DOHH2 (cell line): ENCODE measurements around the gene FGFR3.

Experiments
- H3F3A ChIP-seq: fragments of 200-600 bp; sonication (generic), shearing (Covaris generic); 2 replicates; pipeline ENCODE4 v1.6.0; 2016; ENCODE audit warnings: antibody characterized with exemption, mild to moderate bottlenecking; ENCODE audit not compliant: control insufficient read depth, insufficient read depth
- H3K27ac ChIP-seq: fragments of 200-600 bp; sonication (generic); 2 replicates; pipeline ENCODE4 v1.5.1; 2014; ENCODE audit warnings: low read depth, mild to moderate bottlenecking, low read length, moderate library complexity
- H3K27me3 ChIP-seq: fragments of 200-600 bp; sonication (generic); 2 replicates; pipeline ENCODE4 v1.6.1; 2014; ENCODE audit warnings: mild to moderate bottlenecking, low read length, mixed read lengths; ENCODE audit not compliant: control insufficient read depth
- H3K36me3 ChIP-seq: fragments of 200-600 bp; sonication (generic); 2 replicates; pipeline ENCODE4 v1.6.1; 2014; ENCODE audit warnings: mild to moderate bottlenecking, low read length, moderate library complexity, mixed read lengths; ENCODE audit not compliant: control insufficient read depth
- H3K4me1 ChIP-seq: fragments of 200-600 bp; sonication (generic); 2 replicates; pipeline ENCODE4 v1.6.1; 2014; ENCODE audit warnings: mild to moderate bottlenecking, low read length, mixed read lengths; ENCODE audit not compliant: control insufficient read depth
- H3K4me2 ChIP-seq: fragments of 200-600 bp; sonication (generic); 2 replicates; pipeline ENCODE4 v1.6.0; 2014; ENCODE audit warnings: mild to moderate bottlenecking, low read length, moderate library complexity
- H3K4me3 ChIP-seq: fragments of 200-600 bp; sonication (generic); 2 replicates; pipeline ENCODE4 v1.5.1; 2014; ENCODE audit warnings: mild to moderate bottlenecking, low read length, mixed read lengths
- H3K79me2 ChIP-seq: fragments of 200-600 bp; sonication (generic); 2 replicates; pipeline ENCODE4 v1.6.1; 2014; ENCODE audit warnings: mild to moderate bottlenecking, low read length, mixed read lengths; ENCODE audit not compliant: control insufficient read depth
- H3K9me2 ChIP-seq: fragments of 200-600 bp; sonication (generic); replicated peaks from 2 replicates; pipeline ENCODE4 v1.6.1; 2014; ENCODE audit warnings: mild to moderate bottlenecking, low read length, mixed read lengths; ENCODE audit not compliant: control insufficient read depth
- H3K9me3 ChIP-seq: fragments of 200-600 bp; sonication (generic); 2 replicates; pipeline ENCODE4 v1.6.1; 2014; ENCODE audit warnings: antibody characterized with exemption, low read length, mixed read lengths; ENCODE audit not compliant: control insufficient read depth, insufficient read depth
- H4K20me1 ChIP-seq: fragments of 200-600 bp; sonication (generic); 2 replicates; pipeline ENCODE4 v1.6.0; 2014; ENCODE audit warnings: low read depth, mild to moderate bottlenecking, antibody characterized with exemption, low read length, moderate library complexity; ENCODE audit not compliant: control insufficient read depth, insufficient read depth
- CTCF ChIP-seq: fragments of 200-600 bp; sonication (generic); IDR thresholded peaks from one replicate; pipeline ENCODE4 v1.5.1; 2014; ENCODE audit warnings: antibody characterized with exemption, mild to moderate bottlenecking, low read depth, low read length; ENCODE audit not compliant: poor library complexity, severe bottlenecking
- EZH2phosphoT487 ChIP-seq: fragments of 200-600 bp; sonication (generic); IDR thresholded peaks from 2 replicates; pipeline ENCODE4 v1.6.1; 2017; ENCODE audit warnings: borderline replicate concordance, mild to moderate bottlenecking, antibody characterized with exemption, low read length, moderate library complexity, mixed read lengths

Gene FGFR3

GRCh38 chr4:1855333-1856070, 62.4 kb downstream of the FGFR3 start:
- Histone ChIP-seq H3K4me3 (peak overlapping the region; percentile 98), H3K36me3 (peaks cover 36% of the 10 kb centered on the region), H3K79me2 (peaks cover 73% of the 10 kb centered on the region), H3F3A (0 out of 2 replicates have a peak, but pooled peaks cover 4% of the 10 kb centered on the region), H3K27ac (no peak overlapping the region; the same call in 1 of the 2 replicates), H3K4me1 (peaks cover 40% of the 10 kb centered on the region), H4K20me1 (peaks cover 18% of the 10 kb centered on the region), H3K4me2 (peak overlapping the region; percentile 99), H3K27me3 (no peaks in the 10 kb centered on the region), H3K9me3 (no peaks in the 10 kb centered on the region), H3K9me2 (no peaks in the 10 kb centered on the region)
- TF ChIP-seq EZH2phosphoT487 (no peak), CTCF (no peak)

GRCh38 chr4:1856071-1856942, 63.2 kb downstream of the FGFR3 start, which contains the start of gene LETM1:
Gene LETM1, minus strand, starts transcription at chr4:1856156. Its CDS starts 206 bp downstream, at chr4:1855950.
- Histone ChIP-seq H3K36me3 (peaks cover 32% of the 10 kb centered on the region), H3K27ac (peak within 1 kb of the TSS; percentile 58), H3K4me2 (peak within 1 kb of the TSS; percentile 99), H3K4me3 (peak within 1 kb of the TSS; percentile 98), H3K27me3 (no peaks in the 10 kb centered on the region), H3K9me2 (no peaks in the 10 kb centered on the region), H3K9me3 (no peaks in the 10 kb centered on the region), H3F3A (peaks cover 10% of the 10 kb centered on the region; the same call in 1 of the 2 replicates), H3K4me1 (peaks cover 47% of the 10 kb centered on the region), H3K79me2 (peaks cover 65% of the 10 kb centered on the region), H4K20me1 (peaks cover 13% of the 10 kb centered on the region; the same call in 1 of the 2 replicates)
- TF ChIP-seq EZH2phosphoT487 (no peak), CTCF (peak; percentile 29)

GRCh38 chr4:1856943-1857699, 64.0 kb downstream of the FGFR3 start:
- peak overlapping the region; percentile 58 for H3K27ac ChIP-seq

More at GRCh38 chr4:1856943-1857699, 64.0 kb downstream of the FGFR3 start:
- Histone ChIP-seq H3K4me3 (peak overlapping the region; percentile 98), H3K9me3 (no peaks in the 10 kb centered on the region), H3K4me2 (peak overlapping the region; percentile 99), H3F3A (peaks cover 18% of the 10 kb centered on the region), H3K4me1 (peaks cover 55% of the 10 kb centered on the region), H4K20me1 (peaks cover 9% of the 10 kb centered on the region; the same call in 1 of the 2 replicates), H3K9me2 (no peaks in the 10 kb centered on the region), H3K27me3 (no peaks in the 10 kb centered on the region), H3K79me2 (peaks cover 56% of the 10 kb centered on the region), H3K36me3 (peaks cover 27% of the 10 kb centered on the region)
- TF ChIP-seq EZH2phosphoT487 (no peak), CTCF (no peak)
